HEK293 (cell line): ENCODE data around the gene TMUB1.
A peak's percentile ranks its signal among the peaks of the same experiment; 100 is the strongest.

Experiments
- CTCF ChIA-PET: fragments of 350-600 bp; formaldehyde crosslinking; extraction: SDS; loops from one replicate; lab custom pipeline; 2021; ENCODE audit warnings: antibody characterized with exemption; lab: Yijun Ruan, JAX
- POLR2A ChIA-PET: fragments of 300-600 bp; formaldehyde crosslinking; extraction: SDS; loops from one replicate; lab custom pipeline; 2020; ENCODE audit warnings: antibody characterized with exemption, inconsistent platforms; lab: Yijun Ruan, JAX
- H3K27ac ChIP-seq: fragments of 200-500 bp; sonication (Bioruptor generic); 2 replicates; pipeline ENCODE4 v1.5.1; 2014; ENCODE audit warnings: low read depth, low read length, control low read depth, inconsistent platforms; ENCODE audit errors: extremely low read depth
- H3K36me3 ChIP-seq, 2 experiments: fragments of 200-500 bp in 1 of 2; sonication (Bioruptor generic) in 1 of 2; 1 replicate in 1 of 2; 2 replicates in 1 of 2; pipeline ENCODE4 v1.5.1; 2014 to 2017; ENCODE audit warnings: inconsistent platforms in 2 of 2, low read length in 2 of 2; ENCODE audit not compliant: control insufficient read depth in 2 of 2, insufficient read depth in 1 of 2
- H3K4me1 ChIP-seq: fragments of 200-500 bp; sonication (Bioruptor generic); 2 replicates; pipeline ENCODE4 v1.5.1; 2014; ENCODE audit warnings: mild to moderate bottlenecking, low read length, inconsistent platforms; ENCODE audit not compliant: control insufficient read depth, insufficient read depth
- H3K4me3 ChIP-seq: 2 replicates; pipeline ENCODE4 v1.5.1; 2011; ENCODE audit warnings: low read depth, mild to moderate bottlenecking, control low read depth, low read length, moderate library complexity
- H3K9me3 ChIP-seq: fragments of 200-500 bp; sonication (Bioruptor generic); 2 replicates; pipeline ENCODE4 v1.5.1; 2014; ENCODE audit warnings: low read depth, low read length, inconsistent platforms; ENCODE audit not compliant: control insufficient read depth, insufficient read depth
- ATF2 ChIP-seq: fragments of 450-650 bp; formaldehyde crosslinking; IDR thresholded peaks from 2 replicates; pipeline ENCODE4 v1.5.1; 2016; ENCODE audit warnings: missing biosample characterization, missing genetic modification characterization, low read depth
- KLF8 ChIP-seq: fragments of 450-650 bp; formaldehyde crosslinking; IDR thresholded peaks from 2 replicates; pipeline ENCODE4 v1.5.1; 2016; ENCODE audit warnings: missing biosample characterization, missing genetic modification characterization
- RBAK ChIP-seq: fragments of 450-650 bp; formaldehyde crosslinking; IDR thresholded peaks from 2 replicates; pipeline ENCODE4 v1.5.1; 2016; ENCODE audit warnings: missing biosample characterization, missing genetic modification characterization
- YY1 ChIP-seq: fragments of 450-650 bp; formaldehyde crosslinking; IDR thresholded peaks from 2 replicates; pipeline ENCODE4 v1.5.1; 2018; ENCODE audit warnings: missing biosample characterization, missing genetic modification characterization
- ZNF114 ChIP-seq: fragments of 450-650 bp; formaldehyde crosslinking; IDR thresholded peaks from 2 replicates; pipeline ENCODE4 v1.5.0; 2017; ENCODE audit warnings: missing biosample characterization, missing genetic modification characterization
- ZNF157 ChIP-seq: fragments of 450-650 bp; formaldehyde crosslinking; IDR thresholded peaks from 2 replicates; pipeline ENCODE4 v1.5.1; 2016; ENCODE audit warnings: missing biosample characterization, missing genetic modification characterization
- ZNF211 ChIP-seq: fragments of 450-650 bp; formaldehyde crosslinking; IDR thresholded peaks from 2 replicates; pipeline ENCODE4 v1.5.1; 2016; ENCODE audit warnings: low read depth, missing biosample characterization, missing genetic modification characterization
- ZNF214 ChIP-seq: fragments of 450-650 bp; formaldehyde crosslinking; IDR thresholded peaks from 2 replicates; pipeline ENCODE4 v1.5.1; 2017; ENCODE audit warnings: missing biosample characterization, mild to moderate bottlenecking, missing genetic modification characterization, borderline replicate concordance
- ZNF23 ChIP-seq: fragments of 450-650 bp; formaldehyde crosslinking; IDR thresholded peaks from 2 replicates; pipeline ENCODE4 v1.5.1; 2016; ENCODE audit warnings: missing biosample characterization, missing genetic modification characterization, borderline replicate concordance
- ZNF302 ChIP-seq: fragments of 450-650 bp; formaldehyde crosslinking; IDR thresholded peaks from 2 replicates; pipeline ENCODE4 v1.5.1; 2016; ENCODE audit warnings: missing biosample characterization, missing genetic modification characterization, low read depth
- ZNF391 ChIP-seq: fragments of 450-650 bp; formaldehyde crosslinking; IDR thresholded peaks from 2 replicates; pipeline ENCODE4 v1.5.1; 2016; ENCODE audit warnings: low read depth, missing biosample characterization, missing genetic modification characterization, borderline replicate concordance
- ZNF416 ChIP-seq: fragments of 450-650 bp; formaldehyde crosslinking; IDR thresholded peaks from 2 replicates; pipeline ENCODE4 v1.5.1; 2016; ENCODE audit warnings: missing biosample characterization, missing genetic modification characterization
- ZNF423 ChIP-seq: fragments of 450-650 bp; formaldehyde crosslinking; IDR thresholded peaks from 2 replicates; pipeline ENCODE4 v1.5.1; 2016; ENCODE audit warnings: missing biosample characterization, missing genetic modification characterization
- ZNF433 ChIP-seq: fragments of 450-650 bp; formaldehyde crosslinking; IDR thresholded peaks from 2 replicates; pipeline ENCODE4 v1.5.1; 2016; ENCODE audit warnings: missing biosample characterization, missing genetic modification characterization, low read depth
- ZNF510 ChIP-seq: fragments of 450-650 bp; formaldehyde crosslinking; IDR thresholded peaks from 2 replicates; pipeline ENCODE4 v1.5.1; 2018; ENCODE audit warnings: mild to moderate bottlenecking, missing genetic modification characterization, missing biosample characterization; ENCODE audit not compliant: insufficient replicate concordance
- ZNF521 ChIP-seq: fragments of 450-650 bp; formaldehyde crosslinking; IDR thresholded peaks from 2 replicates; pipeline ENCODE4 v1.5.1; 2017; ENCODE audit warnings: missing biosample characterization, mild to moderate bottlenecking, missing genetic modification characterization
- ZNF549 ChIP-seq: fragments of 450-650 bp; IDR thresholded peaks from 2 replicates; pipeline ENCODE4 v1.5.1; 2018; ENCODE audit warnings: missing biosample characterization, missing genetic modification characterization, mild to moderate bottlenecking, inconsistent platforms, moderate library complexity
- ZNF621 ChIP-seq: fragments of 450-650 bp; formaldehyde crosslinking; IDR thresholded peaks from 2 replicates; pipeline ENCODE4 v1.5.1; 2017; ENCODE audit warnings: missing biosample characterization, missing genetic modification characterization
- ZNF654 ChIP-seq: fragments of 450-650 bp; formaldehyde crosslinking; IDR thresholded peaks from 2 replicates; pipeline ENCODE4 v1.5.1; 2016; ENCODE audit warnings: low read depth, missing biosample characterization, missing genetic modification characterization
- ZSCAN4 ChIP-seq: fragments of 450-650 bp; formaldehyde crosslinking; IDR thresholded peaks from 2 replicates; pipeline ENCODE4 v1.5.1; 2017; ENCODE audit warnings: missing biosample characterization, missing genetic modification characterization
- TF ChIP-seq, protein P1 (sequence below): fragments of 450-650 bp; formaldehyde crosslinking; IDR thresholded peaks from 2 replicates; pipeline ENCODE4 v1.5.1; 2016; ENCODE audit warnings: missing biosample characterization, missing genetic modification characterization
- TF ChIP-seq, protein P2 (sequence below): fragments of 450-650 bp; formaldehyde crosslinking; optimal IDR thresholded peaks from 2 replicates; pipeline ENCODE3; 2016; ENCODE audit warnings: missing biosample characterization, mild to moderate bottlenecking, missing genetic modification characterization
- TF ChIP-seq, protein P3 (sequence below): fragments of 450-650 bp; formaldehyde crosslinking; IDR thresholded peaks from 2 replicates; pipeline ENCODE4 v1.5.1; 2016; ENCODE audit warnings: missing biosample characterization, missing genetic modification characterization

TMUB1 gene

GRCh38 chr7:151091431-151091830 lies 8.1 kb upstream of the TMUB1 start:
- Histone ChIP-seq H3K4me1 (peaks cover 4% of the 10 kb centered on the region; the same call in 1 of the 2 replicates), H3K36me3 (peaks cover 0 to 51% of the 10 kb centered on the region in 2 experiments; a peak in 1 of 3 replicates), H3K9me3 (no peaks in the 10 kb centered on the region), H3K4me3 (no peak overlapping the region), H3K27ac (no peak overlapping the region)
- CTCF ChIA-PET: interaction anchor here (0.9 to 4.9 kb wide), 6 partner anchors 9 to 79 kb away, joined by 3 to 43 read pairs (median 4); partner anchors contain the start of gene ABCB8
- POLR2A ChIA-PET: no interaction called here
- TF ChIP-seq ZNF654 (tag by site-specific recombination) (peak; percentile 6; the same call in 1 of the 2 replicates), ZSCAN4 (tag by site-specific recombination) (no peak)
- TF ChIP-seq, protein P1, sequence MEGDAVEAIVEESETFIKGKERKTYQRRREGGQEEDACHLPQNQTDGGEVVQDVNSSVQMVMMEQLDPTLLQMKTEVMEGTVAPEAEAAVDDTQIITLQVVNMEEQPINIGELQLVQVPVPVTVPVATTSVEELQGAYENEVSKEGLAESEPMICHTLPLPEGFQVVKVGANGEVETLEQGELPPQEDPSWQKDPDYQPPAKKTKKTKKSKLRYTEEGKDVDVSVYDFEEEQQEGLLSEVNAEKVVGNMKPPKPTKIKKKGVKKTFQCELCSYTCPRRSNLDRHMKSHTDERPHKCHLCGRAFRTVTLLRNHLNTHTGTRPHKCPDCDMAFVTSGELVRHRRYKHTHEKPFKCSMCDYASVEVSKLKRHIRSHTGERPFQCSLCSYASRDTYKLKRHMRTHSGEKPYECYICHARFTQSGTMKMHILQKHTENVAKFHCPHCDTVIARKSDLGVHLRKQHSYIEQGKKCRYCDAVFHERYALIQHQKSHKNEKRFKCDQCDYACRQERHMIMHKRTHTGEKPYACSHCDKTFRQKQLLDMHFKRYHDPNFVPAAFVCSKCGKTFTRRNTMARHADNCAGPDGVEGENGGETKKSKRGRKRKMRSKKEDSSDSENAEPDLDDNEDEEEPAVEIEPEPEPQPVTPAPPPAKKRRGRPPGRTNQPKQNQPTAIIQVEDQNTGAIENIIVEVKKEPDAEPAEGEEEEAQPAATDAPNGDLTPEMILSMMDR: peak; percentile 41

- H3K36me3 ChIP-seq: peaks cover 0 to 49% of the 10 kb centered on the region in 2 experiments; a peak in 1 of 3 replicates
- TF ChIP-seq ZNF521 (tag by site-specific recombination) (no peak), ZNF157 (tag by site-specific recombination) (no peak), YY1 (tag by site-specific recombination) (no peak), ZNF211 (no peak), ZNF302 (tag by site-specific recombination) (no peak), ZNF510 (tag by site-specific recombination) (no peak), ZNF423 (tag by site-specific recombination) (no peak)
- TF ChIP-seq, protein P2, sequence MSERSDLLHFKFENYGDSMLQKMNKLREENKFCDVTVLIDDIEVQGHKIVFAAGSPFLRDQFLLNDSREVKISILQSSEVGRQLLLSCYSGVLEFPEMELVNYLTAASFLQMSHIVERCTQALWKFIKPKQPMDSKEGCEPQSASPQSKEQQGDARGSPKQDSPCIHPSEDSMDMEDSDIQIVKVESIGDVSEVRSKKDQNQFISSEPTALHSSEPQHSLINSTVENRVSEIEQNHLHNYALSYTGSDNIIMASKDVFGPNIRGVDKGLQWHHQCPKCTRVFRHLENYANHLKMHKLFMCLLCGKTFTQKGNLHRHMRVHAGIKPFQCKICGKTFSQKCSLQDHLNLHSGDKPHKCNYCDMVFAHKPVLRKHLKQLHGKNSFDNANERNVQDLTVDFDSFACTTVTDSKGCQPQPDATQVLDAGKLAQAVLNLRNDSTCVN: no peak
- TF ChIP-seq, all 188 proteins: peak for 0
- no peaks in the 10 kb centered on the region for H3K9me3 ChIP-seq
- H3K27ac ChIP-seq: no peak overlapping the region
- CTCF ChIA-PET: interaction anchor here (0.9 to 4.9 kb wide), 5 partner anchors 8 to 78 kb away, joined by 3 to 43 read pairs (median 3); no protein-coding TSS in a partner anchor
- POLR2A ChIA-PET: no interaction called here
- H3K4me3 ChIP-seq: no peak overlapping the region
- peaks cover 4% of the 10 kb centered on the region; the same call in 1 of the 2 replicates for H3K4me1 ChIP-seq
Measured at GRCh38 chr7:151091003-151091402, 7.7 kb upstream of the TMUB1 start.

DNA sequence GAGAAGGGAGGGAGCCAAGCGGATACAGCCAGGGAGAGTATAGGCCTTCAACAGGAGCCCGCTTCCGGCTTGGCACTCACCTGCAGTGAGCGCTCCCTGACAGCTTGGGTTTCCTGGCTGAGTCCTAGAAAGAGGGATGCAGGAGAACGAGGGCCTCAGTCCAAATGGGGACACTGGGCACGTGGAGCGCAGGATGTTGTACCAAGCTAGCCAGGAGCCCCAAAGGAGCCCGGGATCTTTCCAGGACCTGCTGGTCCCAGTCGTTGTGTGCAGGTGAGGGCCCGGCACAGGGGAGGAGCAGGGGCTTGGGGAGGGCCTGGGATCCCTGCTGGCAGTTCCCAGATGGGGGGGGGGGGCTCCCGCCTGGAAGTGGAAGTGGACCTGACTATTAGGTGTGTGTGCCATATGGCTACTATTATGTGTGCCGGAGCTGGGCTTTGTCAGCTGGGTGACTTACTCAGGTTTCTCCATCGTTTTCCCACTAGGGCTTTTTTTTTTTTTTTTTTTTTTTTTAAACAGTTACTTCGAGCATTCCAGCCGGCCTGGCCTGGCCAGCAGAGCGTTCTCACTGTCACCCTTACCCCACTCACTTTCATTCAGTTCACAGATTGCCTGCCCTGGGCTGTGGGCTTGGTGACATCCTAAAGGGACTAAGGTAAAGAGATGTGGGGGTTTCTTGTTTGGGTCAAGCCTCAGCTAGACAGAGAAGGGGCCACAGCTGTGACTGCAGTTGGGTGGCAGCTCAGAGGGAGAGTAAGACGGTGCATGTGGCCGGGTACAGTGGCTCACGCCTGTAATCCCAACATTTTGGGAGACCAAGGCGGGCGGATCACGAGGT lies 6.8 kb upstream of the TMUB1 start:
- ChIA-PET POLR2A (interaction anchor here (0.6 kb wide), 2 partner anchors 15 to 30 kb away, joined by 5 to 6 read pairs; no protein-coding TSS in a partner anchor), CTCF (interaction anchor here (0.8 to 1.3 kb wide), 3 partner anchors 13 to 669 kb away, joined by 3 to 4 read pairs (median 3); no protein-coding TSS in a partner anchor)
- no peak overlapping the region for H3K4me3 ChIP-seq
- peaks cover 0 to 46% of the 10 kb centered on the region in 2 experiments; a peak in 1 of 3 replicates for H3K36me3 ChIP-seq
- H3K9me3 ChIP-seq: no peaks in the 10 kb centered on the region
- peaks cover 4% of the 10 kb centered on the region; the same call in 1 of the 2 replicates for H3K4me1 ChIP-seq
- no peak overlapping the region for H3K27ac ChIP-seq
- TF ChIP-seq ZNF549 (tag by site-specific recombination) (no peak), ZNF23 (no peak), RBAK (tag by site-specific recombination) (no peak), ZNF391 (no peak), ZNF621 (tag by site-specific recombination) (no peak), ATF2 (tag by site-specific recombination) (no peak), KLF8 (tag by site-specific recombination) (no peak), ZNF433 (tag by site-specific recombination) (no peak), ZNF114 (no peak), ZNF416 (tag by site-specific recombination) (no peak), ZNF214 (no peak)
- TF ChIP-seq, protein P3, sequence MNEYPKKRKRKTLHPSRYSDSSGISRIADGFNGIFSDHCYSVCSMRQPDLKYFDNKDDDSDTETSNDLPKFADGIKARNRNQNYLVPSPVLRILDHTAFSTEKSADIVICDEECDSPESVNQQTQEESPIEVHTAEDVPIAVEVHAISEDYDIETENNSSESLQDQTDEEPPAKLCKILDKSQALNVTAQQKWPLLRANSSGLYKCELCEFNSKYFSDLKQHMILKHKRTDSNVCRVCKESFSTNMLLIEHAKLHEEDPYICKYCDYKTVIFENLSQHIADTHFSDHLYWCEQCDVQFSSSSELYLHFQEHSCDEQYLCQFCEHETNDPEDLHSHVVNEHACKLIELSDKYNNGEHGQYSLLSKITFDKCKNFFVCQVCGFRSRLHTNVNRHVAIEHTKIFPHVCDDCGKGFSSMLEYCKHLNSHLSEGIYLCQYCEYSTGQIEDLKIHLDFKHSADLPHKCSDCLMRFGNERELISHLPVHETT (tag by site-specific recombination): no peak
